GM12878 (cell line): Measurements from ENCODE around the gene EPS8. TPM values are rescaled to one million over a fixed set of nuclear protein-coding genes. Genes with fewer than 3 reads are reported as not detected.

Experiments
- ATAC-seq: fragments of 200-7000 bp; cut with Tn5 transposase; 3 replicates; pipeline ENCODE4 v1.9.1; 2020; ENCODE audit warnings: mild to moderate bottlenecking, moderate library complexity
- BruUV-seq: library from RNA; stranded (reverse); fragments of 400-500 nt; replicated peaks from 2 replicates; lab custom pipeline; 2021; lab: Mats Ljungman, UMichigan
- CTCF ChIA-PET: fragments of 300-600 bp; sonication (Branson Sonifier 250); formaldehyde crosslinking; extraction: SDS; loops from one replicate; lab custom pipeline; 2021; ENCODE audit warnings: inconsistent platforms; lab: Yijun Ruan, JAX
- POLR2A ChIA-PET: fragments of 350-600 bp; formaldehyde crosslinking; extraction: SDS; loops from one replicate; lab custom pipeline; 2021; ENCODE audit warnings: inconsistent platforms; lab: Charles Lee
- RAD21 ChIA-PET: fragments of 300-600 bp; sonication (Branson Sonifier 250); formaldehyde crosslinking; loops from one replicate; lab custom pipeline; 2023; ENCODE audit warnings: antibody characterized with exemption; ENCODE audit not compliant: unreplicated experiment; lab: Charles Lee
- SMC1A ChIA-PET: fragments of 300-600 bp; sonication (Branson Sonifier 250); formaldehyde crosslinking; loops from one replicate; lab custom pipeline; 2023; ENCODE audit not compliant: unreplicated experiment, uncharacterized antibody; lab: Charles Lee
- DNase-seq: peaks from one replicate; pipeline ENCODE4 v3.0.0-alpha.2; 2011; ENCODE audit warnings: low read depth, low spot score
- FAIRE-seq: peaks from 3 replicates; lab custom pipeline; 2011; peaks lifted over from hg19 to GRCh38; lab: Jason Lieb, UNC
- H2AFZ ChIP-seq: 2 replicates; pipeline ENCODE4 v1.6.0; 2011; ENCODE audit warnings: low read depth, low read length, control low read depth; ENCODE audit not compliant: control insufficient read depth
- H3K27ac ChIP-seq: 2 replicates; pipeline ENCODE4 v1.5.1; 2011; ENCODE audit warnings: control low read depth; ENCODE audit not compliant: control insufficient read depth, insufficient read depth
- H3K27me3 ChIP-seq, 2 experiments: replicated peaks in 1 of 2; 2 replicates each; pipeline versions ENCODE4 v1.6.0 to v1.6.1; 2011; ENCODE audit warnings: low read length in 1 of 2; ENCODE audit not compliant: control insufficient read depth in 2 of 2, insufficient read depth in 2 of 2
- H3K36me3 ChIP-seq, 2 experiments: 2 replicates each; pipeline ENCODE4 v1.5.1; 2011; ENCODE audit warnings: low read length in 1 of 2; ENCODE audit not compliant: control insufficient read depth in 2 of 2, insufficient read depth in 2 of 2
- H3K4me1 ChIP-seq: 2 replicates; pipeline ENCODE4 v1.6.1; 2011; ENCODE audit warnings: mild to moderate bottlenecking, low read length, moderate library complexity, mixed read lengths; ENCODE audit not compliant: control insufficient read depth, insufficient read depth
- H3K4me2 ChIP-seq: 2 replicates; pipeline ENCODE4 v1.6.0; 2011; ENCODE audit warnings: control low read depth; ENCODE audit not compliant: control insufficient read depth, insufficient read depth
- H3K4me3 ChIP-seq: fragments of 200-600 bp; sonication (generic); 2 replicates; pipeline ENCODE4 v1.5.1; 2016
- H3K79me2 ChIP-seq: 2 replicates; pipeline ENCODE4 v1.6.0; 2011; ENCODE audit warnings: low read length; ENCODE audit not compliant: control insufficient read depth, insufficient read depth
- H3K9ac ChIP-seq: 2 replicates; pipeline ENCODE4 v1.8.0; 2011; ENCODE audit warnings: low read length, control low read depth, mixed read lengths; ENCODE audit not compliant: control insufficient read depth, insufficient read depth
- H3K9me3 ChIP-seq: replicated peaks from 3 replicates; pipeline ENCODE4 v1.5.1; 2011; ENCODE audit warnings: mild to moderate bottlenecking, low read length; ENCODE audit not compliant: control insufficient read depth, insufficient read depth
- H4K20me1 ChIP-seq: 2 replicates; pipeline ENCODE4 v1.6.0; 2011; ENCODE audit not compliant: control insufficient read depth, insufficient read depth
- CBFB ChIP-seq: IDR thresholded peaks from 2 replicates; pipeline ENCODE4 v1.6.1; 2016; ENCODE audit warnings: antibody characterized with exemption, low read depth
- CREM ChIP-seq: IDR thresholded peaks from 2 replicates; pipeline ENCODE4 v1.6.1; 2014; ENCODE audit warnings: antibody characterized with exemption, low read depth
- FOXK2 ChIP-seq: fragments of 450-650 bp; IDR thresholded peaks from 2 replicates; pipeline ENCODE4 v1.6.1; 2017; ENCODE audit warnings: mild to moderate bottlenecking, moderate library complexity
- NR2F1 ChIP-seq: fragments of 450-650 bp; conservative IDR thresholded peaks from 2 replicates; pipeline ENCODE4 v1.6.1; 2017; ENCODE audit warnings: mild to moderate bottlenecking
- POLR2AphosphoS2 ChIP-seq: IDR thresholded peaks from 2 replicates; pipeline ENCODE4 v1.6.1; 2011; ENCODE audit warnings: low read depth, mild to moderate bottlenecking, low read length, improper control_type of control experiment, moderate library complexity
- TCF3 ChIP-seq: IDR thresholded peaks from 2 replicates; pipeline ENCODE4 v1.6.1; 2012; ENCODE audit warnings: low read depth, mild to moderate bottlenecking, low read length, borderline replicate concordance; ENCODE audit not compliant: insufficient read depth
- WGBS: methylation state at CpG from one replicate; pipeline ENCODE4 v1.1.6; 2016; ENCODE audit warnings: low lambda C conversion rate; ENCODE audit not compliant: insufficient replicate concordance, insufficient coverage; ENCODE audit errors: missing lambda C conversion rate; 5-methylcytosine and 5-hydroxymethylcytosine counted together
- in situ Hi-C: fragments of 300-500 bp; cut with MboI; formaldehyde crosslinking; loops from 9 replicates; pipeline ENCODE4 v1.14.3; 2018; ENCODE audit warnings: mixed read lengths
- intact Hi-C: fragments of 100-400 bp; cut with micrococcal nuclease; formaldehyde crosslinking; loops from one replicate; pipeline ENCODE4 v1.14.2; 2022; ENCODE audit not compliant: unreplicated experiment
- polyA plus RNA-seq, 11 experiments: library from polyadenylated mRNA; depleted of rRNA in 4 of 11; unstranded in 6 of 11; stranded (reverse) in 5 of 11; fragments of >200 nt; fragmentation: Nextera tagmentation in 4 of 11; fragmentation: Illumina TruSeq in 1 of 11; extraction: Ambion mirVana in 4 of 11; extraction: Trizol in 1 of 11; gene quantifications; 1 replicate in 1 of 11; 2 replicates in 10 of 11; pipeline versions ENCODE4 v1.2.1 to v1.2.3, GENCODE V29; 2011 to 2016; ENCODE audit warnings: inconsistent platforms in 2 of 11, missing spikeins in 2 of 11, low read depth in 1 of 11
- total RNA-seq, 4 experiments: library from RNA; depleted of rRNA in 3 of 4; stranded (reverse); fragments of >200 nt in 3 of 4; fragmentation: Illumina TruSeq in 1 of 4; extraction: Trizol in 1 of 4; gene quantifications; 2 replicates each; pipeline versions ENCODE4 v1.2.1 to v1.2.3, GENCODE V29; 2013 to 2021

EPS8 gene
- total and polyA plus RNA-seq, 10 of the 15 experiments (the other 5 are each of a cell fraction or from before 2014, with no cell fraction given) = 1.3 to 127 (median 3.4) TPM

- Histone ChIP-seq H3K27me3 (no peaks in the 10 kb centered on the region), H3K36me3 (no peaks in the 10 kb centered on the region), H3K4me1 (no peaks in the 10 kb centered on the region), H4K20me1 (no peaks in the 10 kb centered on the region), H3K9ac (no peak overlapping the region), H3K4me2 (no peak overlapping the region)
- POLR2A ChIA-PET = interaction anchor here (0.6 to 1.3 kb wide), 2 partner anchors 21 to 205 kb away, joined by 3 read pairs; no protein-coding TSS in a partner anchor
- in situ Hi-C loops = no loop called here
- FAIRE-seq = no peak
- TF ChIP-seq FOXK2 (no peak), CREM (no peak), NR2F1 (peak; percentile 53)
- TF ChIP-seq, all 136 proteins: peak for 1
- Histone ChIP-seq H3K79me2 (no peaks in the 10 kb centered on the region), H2AFZ (no peak overlapping the region), H3K4me3 (no peak overlapping the region), H3K27ac (no peak overlapping the region), H3K9me3 (no peaks in the 10 kb centered on the region)
- CTCF ChIA-PET = no interaction called here
- intact Hi-C loops = no loop called here
- DNase-seq (no peak), ATAC-seq (peak; percentile 49)
- RAD21 ChIA-PET = no interaction called here
- SMC1A ChIA-PET = interaction anchor here (0.6 to 3.7 kb wide), 6 partner anchors 10 to 172 kb away, joined by 3 to 26 read pairs (median 3); no protein-coding TSS in a partner anchor
- no TSS peak for BruUV-seq
Measured at GRCh38 chr12:15682826-15683225, 106.4 kb downstream of the EPS8 start.

GRCh38 chr12:15679151-15679550 is 110.0 kb downstream of the EPS8 start:
- CTCF ChIA-PET = interaction anchor here (0.9 kb wide), 1 partner anchor 57 kb away, joined by 3 read pairs; no protein-coding TSS in a partner anchor
- H3K36me3 ChIP-seq = no peaks in the 10 kb centered on the region
- intact Hi-C loops (no loop called here), in situ Hi-C loops (no loop called here)
- SMC1A ChIA-PET = interaction anchor here (1.5 to 1.6 kb wide), 2 partner anchors 10 kb away, joined by 4 to 6 read pairs; no protein-coding TSS in a partner anchor
- POLR2A ChIA-PET = interaction anchor here (0.7 kb wide), 1 partner anchor 77 kb away, joined by 3 read pairs; no protein-coding TSS in a partner anchor
- no peak overlapping the region for H3K4me2 ChIP-seq
- FAIRE-seq = no peak
- TF ChIP-seq TCF3 (no peak), CBFB (no peak), POLR2AphosphoS2 (no peak)
- H3K4me3 ChIP-seq = no peak overlapping the region
- H3K9me3 ChIP-seq = no peaks in the 10 kb centered on the region
- no peak overlapping the region for H3K9ac ChIP-seq
- DNase-seq = no peak
- TSS peak; percentile 18 for BruUV-seq
- no peaks in the 10 kb centered on the region for H3K4me1 ChIP-seq
- ATAC-seq = no peak
- 42% methylated on average over 1 of the region's 1 CpG for WGBS
- RAD21 ChIA-PET = interaction anchor here (0.7 kb wide), 1 partner anchor 95 kb away, joined by 3 read pairs; no protein-coding TSS in a partner anchor
- H4K20me1 ChIP-seq = no peaks in the 10 kb centered on the region
- H3K79me2 ChIP-seq = no peaks in the 10 kb centered on the region
- H2AFZ ChIP-seq = no peak overlapping the region
- no peak overlapping the region for H3K27ac ChIP-seq
- H3K27me3 ChIP-seq = no peaks in the 10 kb centered on the region
